OCI-LY3 (cell line): ENCODE measurements around the gene AIDA.

Source experiments
- H2AFZ ChIP-seq: fragments of 200-600, 300-600 bp; shearing (Covaris generic); 2 replicates; pipeline ENCODE4 v1.6.0; 2014; ENCODE audit warnings: antibody characterized with exemption, low read depth, low read length
- H3K27ac ChIP-seq: fragments of 200-600, 300-600 bp; sonication (generic); 2 replicates; pipeline ENCODE4 v1.5.1; 2014; ENCODE audit warnings: mild to moderate bottlenecking, low read length, moderate library complexity, mixed read lengths
- H3K27me3 ChIP-seq: fragments of 200-600, 300-600 bp; sonication (generic); 2 replicates; pipeline ENCODE4 v1.6.1; 2014; ENCODE audit warnings: low read depth, low read length, mixed read lengths
- H3K36me3 ChIP-seq: fragments of 200-600, 300-600 bp; sonication (generic); replicated peaks from 2 replicates; pipeline ENCODE3; 2014; ENCODE audit warnings: low read depth, low read length, mixed read lengths
- H3K4me1 ChIP-seq: fragments of 300-600, 200-600 bp; sonication (generic); 2 replicates; pipeline ENCODE4 v1.6.1; 2014; ENCODE audit warnings: low read length, mixed read lengths
- H3K4me2 ChIP-seq: fragments of 200-600, 300-600 bp; sonication (generic); 2 replicates; pipeline ENCODE4 v1.6.1; 2014; ENCODE audit warnings: low read length, mixed read lengths
- H3K4me3 ChIP-seq: fragments of 300-600, 200-600 bp; sonication (generic); 2 replicates; pipeline ENCODE4 v1.5.1; 2014; ENCODE audit warnings: antibody characterized with exemption, mild to moderate bottlenecking, low read length, moderate library complexity
- H3K79me2 ChIP-seq: fragments of 300-600, 200-600 bp; shearing (Covaris generic); 2 replicates; pipeline ENCODE4 v1.6.1; 2014; ENCODE audit warnings: mild to moderate bottlenecking, low read length, mixed read lengths
- H3K9ac ChIP-seq: fragments of 300-600, 200-600 bp; shearing (Covaris generic); 2 replicates; pipeline ENCODE4 v1.6.0; 2014; ENCODE audit warnings: mild to moderate bottlenecking, low read length, moderate library complexity
- H3K9me3 ChIP-seq: fragments of 200-600, 300-600 bp; shearing (Covaris generic); 2 replicates; pipeline ENCODE4 v1.6.1; 2014; ENCODE audit warnings: low read length, mixed read lengths; ENCODE audit not compliant: insufficient read depth
- H4K20me1 ChIP-seq: fragments of 200-600, 300-600 bp; sonication (generic); 2 replicates; pipeline ENCODE4 v1.6.1; 2016; ENCODE audit warnings: low read length, mixed read lengths; ENCODE audit not compliant: insufficient read depth
- CTCF ChIP-seq: fragments of 200-600, 300-600 bp; sonication (generic); IDR thresholded peaks from 2 replicates; pipeline ENCODE4 v1.5.1; 2014; ENCODE audit warnings: antibody characterized with exemption, low read length, low read depth
- EZH2phosphoT487 ChIP-seq: fragments of 200-600 bp; shearing (Covaris generic); IDR thresholded peaks from 2 replicates; pipeline ENCODE4 v1.6.1; 2018; ENCODE audit warnings: antibody characterized with exemption, mixed run types, low read depth

Gene AIDA

GRCh38 chr1:222711319-222712252 lies 705 bp downstream of the AIDA start:
- TF ChIP-seq EZH2phosphoT487 (no peak), CTCF (no peak)
- Histone ChIP-seq H3K4me3 (peak overlapping the region; percentile 92), H3K27me3 (no peaks in the 10 kb centered on the region), H3K27ac (peak overlapping the region; percentile 36), H3K9me3 (no peaks in the 10 kb centered on the region), H3K4me1 (peaks cover 11% of the 10 kb centered on the region), H3K36me3 (peaks cover 6% of the 10 kb centered on the region), H4K20me1 (0 out of 2 replicates have a peak, but pooled peaks cover 4% of the 10 kb centered on the region), H3K79me2 (peaks cover 41% of the 10 kb centered on the region), H3K9ac (peak overlapping the region; percentile 99), H3K4me2 (peak overlapping the region; percentile 94), H2AFZ (peak overlapping the region; percentile 66)

GRCh38 chr1:222709700-222710153 lies 2.6 kb downstream of the AIDA start:
- Histone ChIP-seq H3K27ac (no peak overlapping the region), H3K4me1 (peaks cover 11% of the 10 kb centered on the region), H3K4me2 (no peak overlapping the region), H3K9me3 (no peaks in the 10 kb centered on the region), H3K79me2 (peaks cover 52% of the 10 kb centered on the region), H4K20me1 (0 out of 2 replicates have a peak, but pooled peaks cover 4% of the 10 kb centered on the region), H3K27me3 (no peaks in the 10 kb centered on the region), H2AFZ (no peak overlapping the region), H3K9ac (no peak overlapping the region), H3K36me3 (peaks cover 13% of the 10 kb centered on the region), H3K4me3 (no peak overlapping the region)
- TF ChIP-seq CTCF (no peak), EZH2phosphoT487 (no peak)

- peaks cover 7% of the 10 kb centered on the region for H3K4me1 ChIP-seq
- H3K9me3 ChIP-seq = peaks cover 5% of the 10 kb centered on the region; the same call in 1 of the 2 replicates
- H3K79me2 ChIP-seq = peaks cover 42% of the 10 kb centered on the region
- no peak overlapping the region for H2AFZ ChIP-seq
- H3K36me3 ChIP-seq = peaks cover 29% of the 10 kb centered on the region
- no peak overlapping the region for H3K4me2 ChIP-seq
- no peak overlapping the region for H3K9ac ChIP-seq
- TF ChIP-seq CTCF (0 out of 2 replicates have a peak, but pooled peaks have one; percentile 4), EZH2phosphoT487 (no peak)
- 0 out of 2 replicates have a peak, but pooled peaks cover 4% of the 10 kb centered on the region for H4K20me1 ChIP-seq
- H3K4me3 ChIP-seq = no peak overlapping the region
- no peak overlapping the region for H3K27ac ChIP-seq
- no peaks in the 10 kb centered on the region for H3K27me3 ChIP-seq
Measured at GRCh38 chr1:222706815-222707214, 5.5 kb downstream of the AIDA start.

- Histone ChIP-seq H3K9me3 (peaks cover 5% of the 10 kb centered on the region; the same call in 1 of the 2 replicates), H3K27me3 (no peaks in the 10 kb centered on the region), H3K4me2 (no peak overlapping the region), H3K4me1 (no peaks in the 10 kb centered on the region), H3K36me3 (peaks cover 35% of the 10 kb centered on the region), H3K9ac (no peak overlapping the region), H3K27ac (no peak overlapping the region), H3K79me2 (peaks cover 22% of the 10 kb centered on the region), H4K20me1 (no peaks in the 10 kb centered on the region), H3K4me3 (no peak overlapping the region), H2AFZ (no peak overlapping the region)
- TF ChIP-seq EZH2phosphoT487 (no peak), CTCF (no peak)
Measured at GRCh38 chr1:222704260-222704659, 8.0 kb downstream of the AIDA start.
